Suppressor macrophage treated with lipopolysaccharide for 4 hours (primary cell): Measurements from ENCODE around the gene ANO1.

Source experiments
- DNase-seq: peaks from one replicate; pipeline ENCODE4 v3.0.0-alpha.2; 2020

The ANO1 gene

GRCh38 chr11:70226183-70226582, 148.1 kb downstream of the ANO1 start:
- DNase-seq, result no peak

- peak; percentile 14 for DNase-seq
Observed at GRCh38 chr11:70226967-70227366, 148.8 kb downstream of the ANO1 start.

GRCh38 chr11:70229737-70230136, 151.6 kb downstream of the ANO1 start:
- DNase-seq, result no peak

GRCh38 chr11:70230151-70230839, 152.2 kb downstream of the ANO1 start:
- DNase-seq, result no peak

- no peak for DNase-seq
Observed at GRCh38 chr11:70230840-70231710, 153.0 kb downstream of the ANO1 start.

- no peak for DNase-seq
Observed at GRCh38 chr11:70233034-70233433, 154.9 kb downstream of the ANO1 start.

GRCh38 chr11:70233511-70233934, 155.4 kb downstream of the ANO1 start:
- DNase-seq, result no peak

GRCh38 chr11:70233962-70234361, 155.8 kb downstream of the ANO1 start:
- DNase-seq, result no peak
